HG03175 (cell line): ENCODE results near the gene FANCM.

Source experiments
- ATAC-seq: cut with Tn5 transposase; IDR thresholded peaks from one replicate; pipeline ENCODE4 v1.9.1; 2021; ENCODE audit warnings: mild to moderate bottlenecking, moderate library complexity; ENCODE audit not compliant: unreplicated experiment

Gene FANCM

GRCh38 chr14:45222485-45223262 is 86.9 kb downstream of the FANCM start:
- no peak for ATAC-seq

- no peak for ATAC-seq
Observed at GRCh38 chr14:45227566-45227965, 91.8 kb downstream of the FANCM start.

GRCh38 chr14:45238988-45239387 is 103.3 kb downstream of the FANCM start:
- ATAC-seq, result no peak

GRCh38 chr14:45242706-45243105 is 107.0 kb downstream of the FANCM start:
- ATAC-seq, result no peak

GRCh38 chr14:45246151-45246550 is 110.4 kb downstream of the FANCM start:
- no peak for ATAC-seq

GRCh38 chr14:45246691-45247090 is 111.0 kb downstream of the FANCM start:
- ATAC-seq, result no peak

- no peak for ATAC-seq
Observed at GRCh38 chr14:45247427-45247826, 111.7 kb downstream of the FANCM start.

- ATAC-seq, result no peak
Observed at GRCh38 chr14:45249856-45250575, 114.3 kb downstream of the FANCM start.
